ENCODE results near the gene VSIG10.
"Not testable (repeated sequence)": the region's sequence is repeated elsewhere in the genome, so short reads cannot be mapped to it uniquely, and the experiment has no call there.

VSIG10 gene

DNA sequence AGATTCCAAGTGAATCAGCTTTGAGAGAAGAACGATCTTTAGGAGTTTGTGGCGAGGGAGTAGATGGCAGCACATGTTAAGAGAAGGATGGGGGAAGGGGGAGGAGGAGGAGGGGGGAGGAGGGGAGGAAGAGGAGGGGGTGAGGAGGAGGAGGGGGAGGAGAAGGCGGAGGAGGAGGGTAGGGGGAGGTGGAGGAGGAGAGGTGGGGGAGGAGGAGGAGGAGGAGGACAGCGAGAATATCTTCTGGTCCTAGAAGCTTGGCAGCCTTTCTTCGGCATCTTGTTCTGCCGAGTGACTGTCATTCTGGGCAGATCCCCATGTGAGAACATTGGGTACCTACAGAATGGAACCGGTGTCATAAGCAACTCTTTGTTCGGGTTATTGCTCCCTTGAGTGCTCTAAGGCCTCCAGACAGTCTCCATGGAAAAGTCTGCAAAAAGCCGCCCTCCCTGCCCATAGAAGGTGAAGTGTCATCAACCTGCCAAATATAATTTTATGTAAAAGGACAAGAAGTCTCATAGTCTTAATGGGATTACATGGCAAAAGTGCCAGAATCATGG, 80.4 kb downstream of the VSIG10 start:
- no peak for DNase-seq

DNA sequence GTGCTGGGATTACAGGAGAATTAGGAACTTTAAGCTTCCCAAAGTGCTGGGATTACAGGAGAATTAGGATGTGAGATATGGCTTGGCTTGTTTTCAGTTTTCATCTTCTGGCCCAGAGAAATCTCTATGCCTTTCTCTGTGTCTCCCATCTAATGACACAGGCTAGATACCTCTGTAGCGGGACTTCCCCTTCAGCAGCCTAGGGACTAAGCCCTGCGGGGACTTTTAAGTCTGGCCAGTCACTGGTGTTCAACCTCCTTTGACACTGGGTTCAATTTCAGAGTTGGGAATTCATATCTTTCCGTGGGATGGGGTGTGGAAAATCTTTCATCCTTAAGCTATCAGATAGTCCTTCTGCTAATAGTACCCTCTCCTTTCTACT, 81.1 kb downstream of the VSIG10 start:
- DNase-seq: no peak

DNA sequence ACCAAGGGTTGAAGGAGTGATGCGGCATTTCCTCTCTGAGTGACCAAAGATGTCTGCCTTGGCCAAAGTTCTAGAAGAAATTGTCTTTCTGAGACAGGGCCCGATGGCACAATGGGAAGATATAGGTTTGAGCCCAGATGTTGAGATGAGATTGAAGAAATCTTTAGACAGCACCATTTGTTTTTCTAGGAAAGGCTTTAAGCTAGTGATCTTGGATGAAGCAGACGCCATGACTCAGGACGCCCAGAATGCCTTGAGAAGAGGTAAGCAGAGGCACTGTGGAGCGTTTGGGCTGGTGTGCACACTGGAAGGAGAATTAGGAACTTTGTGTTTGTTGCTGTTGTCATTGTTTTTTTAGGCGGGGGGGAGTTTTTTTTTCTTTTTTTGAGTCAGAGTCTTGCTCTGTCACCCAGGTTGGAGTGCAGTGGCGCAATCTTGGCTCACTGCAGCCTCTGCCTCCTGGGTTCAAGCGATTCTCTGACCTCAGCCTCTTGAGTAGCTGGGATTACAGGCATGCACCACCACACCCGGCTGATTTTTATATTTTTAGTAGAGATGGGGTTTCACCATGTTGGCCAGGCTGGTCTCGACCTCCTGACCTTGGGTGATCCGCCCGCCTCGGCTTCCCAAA, 81.6 kb downstream of the VSIG10 start:
- not testable (repeated sequence) for DNase-seq

DNA sequence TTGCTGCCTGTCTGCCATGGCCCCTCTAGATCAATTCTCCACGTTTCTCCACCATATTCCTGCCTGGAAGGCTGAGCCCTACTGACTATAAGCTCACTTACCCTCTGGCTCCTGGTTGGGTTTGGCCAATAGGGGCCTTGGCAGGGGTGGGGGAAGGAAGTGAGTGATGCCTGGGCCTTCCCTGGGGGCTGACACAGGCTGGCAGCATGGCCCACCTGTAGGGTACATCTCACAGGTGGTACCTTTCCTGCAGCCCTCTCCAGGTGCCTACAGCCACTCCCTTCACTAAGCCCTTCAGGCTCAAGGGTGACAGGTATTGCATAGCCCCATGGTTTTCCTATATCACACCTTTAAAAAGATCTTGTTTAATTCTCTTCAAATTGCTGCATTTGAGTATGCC, 83.8 kb downstream of the VSIG10 start:
- no peak for DNase-seq

DNA sequence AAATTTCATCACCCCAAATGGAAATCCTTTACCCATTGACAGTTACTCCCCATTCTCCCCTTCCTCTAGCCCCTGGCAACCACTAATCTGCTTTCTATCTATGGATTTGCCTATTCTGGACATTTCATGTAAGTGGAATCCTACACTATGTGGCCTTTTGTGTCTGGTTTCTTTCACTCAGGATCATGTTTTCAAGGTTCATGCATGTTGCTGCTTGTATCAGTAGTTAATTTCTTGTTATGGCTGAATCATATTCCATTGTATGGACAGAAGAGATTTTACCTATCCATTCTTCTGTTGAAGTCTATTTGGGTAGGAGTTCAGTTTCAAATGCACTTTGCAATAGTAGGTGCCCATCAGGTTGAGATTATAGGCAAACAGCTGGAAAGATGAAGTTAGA, 85.9 kb downstream of the VSIG10 start:
- DNase-seq: no peak

DNA sequence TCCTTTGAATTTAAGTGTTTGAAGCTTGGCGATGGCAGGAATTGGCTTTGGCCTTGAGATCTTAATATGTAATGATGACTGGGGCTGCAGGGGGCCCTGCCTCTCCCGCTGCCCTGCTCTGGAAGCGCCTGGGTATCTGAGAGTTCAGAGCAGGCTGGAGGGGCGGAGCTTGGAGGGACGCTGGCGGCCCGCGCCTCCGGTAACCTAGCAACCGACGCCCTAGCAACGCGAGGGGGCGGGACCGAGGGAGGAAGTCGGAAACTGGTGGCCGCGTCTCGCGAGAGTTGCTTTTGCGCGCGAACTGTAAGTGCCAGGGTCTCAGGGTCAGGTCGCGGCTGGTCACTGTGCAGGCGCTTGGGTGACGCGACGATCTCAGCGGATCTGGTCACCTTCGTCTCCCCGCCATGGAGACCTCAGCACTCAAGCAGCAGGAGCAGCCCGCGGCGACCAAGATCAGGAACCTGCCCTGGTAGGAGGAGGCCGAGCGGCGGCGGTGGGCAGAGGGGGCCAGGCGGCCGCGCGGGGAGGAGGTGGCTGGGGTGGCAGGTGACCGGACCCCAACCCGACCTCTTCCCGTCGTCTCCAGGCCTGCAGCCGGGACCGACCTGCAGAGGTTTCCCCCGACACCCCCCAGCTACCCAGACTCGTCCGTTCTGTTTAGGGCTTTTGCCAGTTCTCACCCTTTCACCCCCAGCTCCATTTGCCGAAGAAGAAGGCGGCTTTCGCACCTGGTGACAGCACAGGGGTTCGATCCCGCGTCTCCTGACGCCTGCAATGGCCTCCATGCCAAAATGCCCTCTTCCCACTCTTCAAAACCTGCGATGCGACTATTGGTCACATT, 87.2 kb downstream of the VSIG10 start, which contains the start of gene RFC5:
Gene RFC5, plus strand, starts transcription at position 280 of the 841 bp plus-strand sequence. Its CDS starts 125 bp downstream, at position 405.
- peak; percentile 97 for DNase-seq

DNA sequence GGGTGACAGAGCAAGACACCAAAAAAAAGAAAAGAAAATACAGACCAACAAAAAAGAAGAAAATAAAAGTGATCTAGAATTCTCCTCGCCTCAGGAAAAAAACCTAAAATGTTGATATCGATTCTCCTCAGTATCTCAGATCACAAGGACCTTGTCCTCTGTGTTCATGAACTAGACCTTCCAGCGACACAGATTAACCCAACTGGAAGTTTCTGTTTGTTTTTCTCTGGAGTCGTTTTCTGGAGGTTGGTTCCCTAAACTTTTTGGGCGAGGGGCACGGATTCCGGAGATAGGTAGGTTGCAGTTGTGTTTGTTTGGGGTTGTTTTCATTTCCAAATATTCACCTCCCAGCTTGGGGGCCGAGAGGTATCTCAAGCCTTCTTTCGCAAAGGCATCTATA, 87.9 kb downstream of the VSIG10 start:
- no peak for DNase-seq

DNA sequence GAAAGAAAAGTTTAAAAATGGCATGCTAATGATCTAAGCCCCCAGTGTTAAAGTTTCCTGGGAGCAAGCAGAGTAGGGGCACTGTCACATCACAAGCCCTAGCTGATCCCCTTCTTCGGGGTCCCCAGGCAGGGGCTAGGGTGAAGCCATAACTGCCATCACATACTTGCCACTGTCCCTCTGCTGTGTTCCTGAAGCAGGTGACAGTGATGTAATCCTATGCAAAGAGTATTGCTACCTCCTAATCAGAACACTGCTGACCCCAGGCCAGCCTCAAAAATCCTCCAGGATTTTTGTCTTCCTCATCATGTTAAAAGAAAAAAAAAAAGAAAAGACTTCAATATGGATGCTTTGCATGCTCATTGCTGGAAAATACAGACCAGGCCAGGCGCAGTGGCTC, 88.5 kb downstream of the VSIG10 start:
- DNase-seq: no peak

Data from CD4-positive, alpha-beta T cell treated with Interleukin-10 for 1 hour (primary cell).